Measurements from ENCODE around the gene OR5AR1. TPM values are rescaled to one million over a fixed set of nuclear protein-coding genes. Genes with fewer than 3 reads are reported as not detected.
"Not testable (repeated sequence)": the region's sequence is repeated elsewhere in the genome, so short reads cannot be mapped to it uniquely, and the experiment has no call there.

OR5AR1 gene
- total RNA-seq, 1 experiment from 2014 or later: not detected

- no peak for TF ChIP-seq POLR2AphosphoS5 (IDR thresholded peaks at IDR 0.05; ENCODE audit: low read depth, low read length)
- TF ChIP-seq REST (IDR thresholded peaks at IDR 0.05; ENCODE audit: insufficient read depth in 1 of 2, low read depth in 2 of 2, low read length in 1 of 2): no peak
- no peak for TF ChIP-seq CTCF (IDR thresholded peaks at IDR 0.05)
- no peak for TF ChIP-seq TCF7L2 (IDR thresholded peaks at IDR 0.05; ENCODE audit: low read depth, low read length)
- TF ChIP-seq SIN3A (IDR thresholded peaks at IDR 0.05; ENCODE audit: borderline replicate concordance, insufficient read depth, low read depth, low read length): no peak
- H3K4me3 ChIP-seq (ENCODE audit: low read depth in 2 of 2, low read length in 2 of 2): no peak overlapping the region
- BruUV-seq (replicated peaks): no TSS peak
- intact Hi-C loops (cut with micrococcal nuclease; ENCODE audit: unreplicated experiment): no loop called here
- no peak for DNase-seq (ENCODE audit: low read depth, low spot score)
- no peak for ATAC-seq
- no peaks in the 10 kb centered on the region for H3K9me3 ChIP-seq (ENCODE audit: control insufficient read depth, insufficient read depth, low read depth, low read length)
- CTCF ChIA-PET: no interaction called here
- H3K4me1 ChIP-seq (ENCODE audit: control insufficient read depth, insufficient read depth, low read length): no peaks in the 10 kb centered on the region
- H3K27ac ChIP-seq (ENCODE audit: low read length): no peak overlapping the region
- POLR2A ChIA-PET: no interaction called here
- H3K27me3 ChIP-seq (ENCODE audit: control insufficient read depth, insufficient read depth, low read length): no peaks in the 10 kb centered on the region
- in situ Hi-C loops (cut with HindIII; ENCODE audit: low pct_unique_long_range_greater_than_20kb, low sequenced_read_pairs): no loop called here
- no peaks in the 10 kb centered on the region for H3K36me3 ChIP-seq (ENCODE audit: control insufficient read depth, insufficient read depth, low read length)
Measured at GRCh38 chr11:56670984-56671383, 7.5 kb downstream of the OR5AR1 start.

- ChIA-PET CTCF (no interaction called here), POLR2A (no interaction called here)
- Histone ChIP-seq H3K4me3 (ENCODE audit: low read depth in 2 of 2, low read length in 2 of 2) (no peak overlapping the region), H3K27ac (ENCODE audit: low read length) (no peak overlapping the region), H3K27me3 (ENCODE audit: control insufficient read depth, insufficient read depth, low read length) (no peaks in the 10 kb centered on the region), H3K4me1 (ENCODE audit: control insufficient read depth, insufficient read depth, low read length) (no peaks in the 10 kb centered on the region), H3K9me3 (ENCODE audit: control insufficient read depth, insufficient read depth, low read depth, low read length) (no peaks in the 10 kb centered on the region), H3K36me3 (ENCODE audit: control insufficient read depth, insufficient read depth, low read length) (no peaks in the 10 kb centered on the region)
- no TSS peak for BruUV-seq (replicated peaks)
- DNase-seq (ENCODE audit: low read depth, low spot score) (no peak), ATAC-seq (no peak)
- in situ Hi-C loops (cut with HindIII; ENCODE audit: low pct_unique_long_range_greater_than_20kb, low sequenced_read_pairs) (no loop called here), intact Hi-C loops (cut with micrococcal nuclease; ENCODE audit: unreplicated experiment) (no loop called here)
- TF ChIP-seq POLR2AphosphoS5 (IDR thresholded peaks at IDR 0.05; ENCODE audit: low read depth, low read length) (no peak), REST (IDR thresholded peaks at IDR 0.05; ENCODE audit: insufficient read depth in 1 of 2, low read depth in 2 of 2, low read length in 1 of 2) (no peak), SIN3A (IDR thresholded peaks at IDR 0.05; ENCODE audit: borderline replicate concordance, insufficient read depth, low read depth, low read length) (no peak), TCF7L2 (IDR thresholded peaks at IDR 0.05; ENCODE audit: low read depth, low read length) (no peak), CTCF (IDR thresholded peaks at IDR 0.05) (no peak)
Measured at GRCh38 chr11:56688554-56689100, 25.1 kb downstream of the OR5AR1 start.

- CTCF ChIA-PET; H3K27ac ChIP-seq (ENCODE audit: low read length); POLR2A ChIA-PET; intact Hi-C loops (cut with micrococcal nuclease; ENCODE audit: unreplicated experiment); in situ Hi-C loops (cut with HindIII; ENCODE audit: low pct_unique_long_range_greater_than_20kb, low sequenced_read_pairs); H3K27me3 ChIP-seq (ENCODE audit: control insufficient read depth, insufficient read depth, low read length); H3K36me3 ChIP-seq (ENCODE audit: control insufficient read depth, insufficient read depth, low read length); H3K4me3 ChIP-seq (ENCODE audit: low read depth in 2 of 2, low read length in 2 of 2); DNase-seq (ENCODE audit: low read depth, low spot score); BruUV-seq (replicated peaks); ATAC-seq; H3K4me1 ChIP-seq (ENCODE audit: control insufficient read depth, insufficient read depth, low read length); H3K9me3 ChIP-seq (ENCODE audit: control insufficient read depth, insufficient read depth, low read depth, low read length): not testable (repeated sequence)
Measured at GRCh38 chr11:56691179-56691578, 27.7 kb downstream of the OR5AR1 start.

Measured in Panc1 (cell line).